Brain microvascular endothelial cell (primary cell): ENCODE data around the gene AHR.
A peak's percentile ranks its signal among the peaks of the same experiment; 100 is the strongest.

Experiments used
- DNase-seq: peaks from one replicate; pipeline ENCODE4 v3.0.0-alpha.2; 2020
- H3K27ac ChIP-seq: fragments of 250-450 bp; sonication (Bioruptor Pico); 2 replicates; pipeline ENCODE4 v1.5.1; 2020; ENCODE audit warnings: mild to moderate bottlenecking, moderate library complexity
- H3K27me3 ChIP-seq: fragments of 250-450 bp; sonication (Bioruptor Pico); replicated peaks from 2 replicates; pipeline ENCODE4 v1.5.1; 2020; ENCODE audit warnings: mild to moderate bottlenecking
- H3K36me3 ChIP-seq: fragments of 250-450 bp; sonication (Bioruptor Pico); replicated peaks from 2 replicates; pipeline ENCODE4 v1.5.1; 2020; ENCODE audit warnings: mild to moderate bottlenecking
- H3K4me3 ChIP-seq: 2 replicates; pipeline ENCODE4 v1.5.1; 2011; ENCODE audit warnings: low read depth, mild to moderate bottlenecking, control low read depth, low read length, moderate library complexity
- in situ Hi-C: cut with HindIII; loops from 2 replicates; pipeline ENCODE4 v1.10.0; 2017; ENCODE audit warnings: low sequenced_read_pairs, low pct_ligation_motif_present
- TF ChIP-seq, protein P1 (sequence below): IDR thresholded peaks from 2 replicates; pipeline ENCODE4 v1.5.1; 2011; ENCODE audit warnings: low read depth, mild to moderate bottlenecking, moderate library complexity, low read length, control low read depth, inconsistent platforms; ENCODE audit errors: missing control alignments

Gene AHR

DNA sequence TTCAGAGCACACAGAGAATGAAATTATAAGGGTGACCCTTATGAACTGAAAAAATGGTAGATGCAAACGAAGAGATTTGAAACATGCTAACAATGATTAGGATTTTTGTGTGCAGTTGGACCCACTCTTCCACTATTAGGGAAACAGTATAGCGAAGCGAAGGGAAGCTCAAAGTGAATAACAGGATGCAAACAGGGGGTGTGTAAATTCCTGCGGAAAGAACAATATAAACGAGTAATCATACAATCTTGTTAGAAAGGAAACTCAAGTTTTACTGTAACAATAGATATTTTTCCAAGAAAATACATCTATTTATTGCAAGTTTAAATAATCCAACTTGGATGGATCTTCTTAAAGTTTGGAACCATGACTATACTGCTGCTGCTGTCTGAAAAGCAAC is 14.7 kb downstream of the AHR start:
- no peak for DNase-seq
- Histone ChIP-seq H3K36me3 (peaks cover 21% of the 10 kb centered on the region), H3K27me3 (no peaks in the 10 kb centered on the region), H3K4me3 (no peak overlapping the region), H3K27ac (no peak overlapping the region)
- TF ChIP-seq, protein P1, sequence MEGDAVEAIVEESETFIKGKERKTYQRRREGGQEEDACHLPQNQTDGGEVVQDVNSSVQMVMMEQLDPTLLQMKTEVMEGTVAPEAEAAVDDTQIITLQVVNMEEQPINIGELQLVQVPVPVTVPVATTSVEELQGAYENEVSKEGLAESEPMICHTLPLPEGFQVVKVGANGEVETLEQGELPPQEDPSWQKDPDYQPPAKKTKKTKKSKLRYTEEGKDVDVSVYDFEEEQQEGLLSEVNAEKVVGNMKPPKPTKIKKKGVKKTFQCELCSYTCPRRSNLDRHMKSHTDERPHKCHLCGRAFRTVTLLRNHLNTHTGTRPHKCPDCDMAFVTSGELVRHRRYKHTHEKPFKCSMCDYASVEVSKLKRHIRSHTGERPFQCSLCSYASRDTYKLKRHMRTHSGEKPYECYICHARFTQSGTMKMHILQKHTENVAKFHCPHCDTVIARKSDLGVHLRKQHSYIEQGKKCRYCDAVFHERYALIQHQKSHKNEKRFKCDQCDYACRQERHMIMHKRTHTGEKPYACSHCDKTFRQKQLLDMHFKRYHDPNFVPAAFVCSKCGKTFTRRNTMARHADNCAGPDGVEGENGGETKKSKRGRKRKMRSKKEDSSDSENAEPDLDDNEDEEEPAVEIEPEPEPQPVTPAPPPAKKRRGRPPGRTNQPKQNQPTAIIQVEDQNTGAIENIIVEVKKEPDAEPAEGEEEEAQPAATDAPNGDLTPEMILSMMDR: no peak
- in situ Hi-C loops: no loop called here

GRCh38 chr7:17315974-17316373 is 17.5 kb downstream of the AHR start:
- DNase-seq: no peak
- in situ Hi-C loops: no loop called here
- Histone ChIP-seq H3K4me3 (no peak overlapping the region), H3K27me3 (no peaks in the 10 kb centered on the region), H3K27ac (no peak overlapping the region), H3K36me3 (peaks cover 17% of the 10 kb centered on the region)
- TF ChIP-seq, protein P1: no peak

GRCh38 chr7:17318146-17318545 is 19.7 kb downstream of the AHR start:
- in situ Hi-C loops: no loop called here
- peak overlapping the region; percentile 71 for H3K27ac ChIP-seq
- H3K4me3 ChIP-seq: no peak overlapping the region
- DNase-seq: peak; percentile 45
- TF ChIP-seq, protein P1: no peak
- H3K36me3 ChIP-seq: peaks cover 11% of the 10 kb centered on the region
- no peaks in the 10 kb centered on the region for H3K27me3 ChIP-seq

- peak overlapping the region; percentile 71 for H3K27ac ChIP-seq
- in situ Hi-C loops: no loop called here
These were observed 21.0 kb downstream of the AHR start for GRCh38 chr7:17319164-17320101.

DNA sequence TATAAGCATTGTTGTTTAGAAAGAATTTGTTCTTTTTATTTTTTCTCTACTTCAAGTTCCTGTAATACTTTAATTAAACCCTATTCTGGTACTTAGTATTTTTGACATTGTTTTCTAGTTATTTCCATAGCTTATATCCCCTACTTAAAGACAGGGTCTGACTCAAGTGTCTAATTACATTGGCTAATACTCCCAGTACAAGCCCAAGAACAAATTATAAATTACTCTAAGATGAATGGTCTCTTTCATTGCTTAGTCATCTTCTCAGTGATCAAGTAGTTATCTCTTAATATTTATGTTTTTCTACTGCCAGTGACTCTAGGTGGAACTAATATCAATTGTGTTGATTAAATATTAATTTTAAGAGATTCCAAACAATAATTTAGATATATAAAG is 21.6 kb downstream of the AHR start:
- Histone ChIP-seq H3K27ac (peak overlapping the region; percentile 71), H3K36me3 (peaks cover 17% of the 10 kb centered on the region), H3K4me3 (no peak overlapping the region), H3K27me3 (no peaks in the 10 kb centered on the region)
- TF ChIP-seq, protein P1: no peak
- no peak for DNase-seq
- in situ Hi-C loops: no loop called here

More at GRCh38 chr7:17319164-17320101, 21.0 kb downstream of the AHR start:
- Histone ChIP-seq H3K27me3 (no peaks in the 10 kb centered on the region), H3K36me3 (peaks cover 17% of the 10 kb centered on the region), H3K4me3 (no peak overlapping the region)
- TF ChIP-seq, protein P1: no peak
- no peak for DNase-seq
